ENCODE results near the gene NRCAM.

NRCAM gene

DNA sequence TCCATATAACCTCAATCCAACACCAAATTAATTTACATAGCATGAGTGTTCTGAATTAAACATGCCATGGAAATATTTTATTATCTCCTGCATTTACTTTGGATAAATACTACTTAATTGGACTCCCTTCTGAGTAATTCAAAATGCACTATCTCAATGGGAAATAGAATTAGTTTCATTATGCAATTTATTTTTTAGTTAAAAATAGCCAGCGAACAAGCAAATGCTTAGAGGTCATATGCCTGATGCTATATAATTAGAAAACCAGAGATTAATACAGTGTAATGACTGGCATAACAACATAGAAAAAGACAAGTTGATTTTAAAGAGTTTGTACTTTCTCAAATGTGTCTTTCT, 165.1 kb downstream of the NRCAM start:
- no peak for DNase-seq (ENCODE audit: low read depth)
- H3K4me3 ChIP-seq (ENCODE audit: low read length) = no peak overlapping the region
- TF ChIP-seq, protein P1, sequence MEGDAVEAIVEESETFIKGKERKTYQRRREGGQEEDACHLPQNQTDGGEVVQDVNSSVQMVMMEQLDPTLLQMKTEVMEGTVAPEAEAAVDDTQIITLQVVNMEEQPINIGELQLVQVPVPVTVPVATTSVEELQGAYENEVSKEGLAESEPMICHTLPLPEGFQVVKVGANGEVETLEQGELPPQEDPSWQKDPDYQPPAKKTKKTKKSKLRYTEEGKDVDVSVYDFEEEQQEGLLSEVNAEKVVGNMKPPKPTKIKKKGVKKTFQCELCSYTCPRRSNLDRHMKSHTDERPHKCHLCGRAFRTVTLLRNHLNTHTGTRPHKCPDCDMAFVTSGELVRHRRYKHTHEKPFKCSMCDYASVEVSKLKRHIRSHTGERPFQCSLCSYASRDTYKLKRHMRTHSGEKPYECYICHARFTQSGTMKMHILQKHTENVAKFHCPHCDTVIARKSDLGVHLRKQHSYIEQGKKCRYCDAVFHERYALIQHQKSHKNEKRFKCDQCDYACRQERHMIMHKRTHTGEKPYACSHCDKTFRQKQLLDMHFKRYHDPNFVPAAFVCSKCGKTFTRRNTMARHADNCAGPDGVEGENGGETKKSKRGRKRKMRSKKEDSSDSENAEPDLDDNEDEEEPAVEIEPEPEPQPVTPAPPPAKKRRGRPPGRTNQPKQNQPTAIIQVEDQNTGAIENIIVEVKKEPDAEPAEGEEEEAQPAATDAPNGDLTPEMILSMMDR (conservative IDR thresholded peaks at IDR 0.05; ENCODE audit: low read depth, low read length) = no peak

DNA sequence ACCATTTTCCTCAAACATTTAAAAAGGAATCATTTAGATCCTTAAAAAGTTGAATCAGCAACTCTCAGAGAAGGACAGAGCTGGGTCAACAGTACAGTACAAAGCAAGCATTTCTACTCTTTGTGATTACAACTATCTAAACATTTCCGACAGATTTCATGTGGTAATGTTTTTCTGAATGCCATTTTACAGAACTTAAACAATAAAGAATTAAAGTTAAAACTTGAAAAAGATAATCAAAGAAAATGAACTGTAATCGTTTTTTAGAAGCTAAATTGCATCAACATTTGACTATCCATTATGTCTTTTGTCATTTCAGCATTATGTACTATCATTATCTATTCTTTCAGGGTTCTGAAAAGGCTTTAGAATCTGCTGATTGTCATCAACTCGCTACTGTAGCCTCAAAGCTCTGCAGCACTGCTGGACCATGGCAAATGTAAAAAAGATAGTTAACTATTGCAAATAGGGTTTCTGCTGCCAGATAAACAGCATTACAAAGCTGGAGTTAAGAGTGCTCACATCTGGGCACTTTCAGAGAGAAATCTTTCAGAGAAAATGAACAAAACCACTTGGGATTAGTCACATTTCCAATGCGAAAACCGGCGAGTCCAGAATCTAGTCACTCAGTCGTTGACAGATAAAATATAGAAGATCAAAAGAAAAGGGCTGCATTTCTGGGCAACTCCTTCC, 165.6 kb downstream of the NRCAM start:
- TF ChIP-seq, protein P1 (conservative IDR thresholded peaks at IDR 0.05; ENCODE audit: low read depth, low read length) = no peak
- DNase-seq (ENCODE audit: low read depth) = no peak
- no peak overlapping the region for H3K4me3 ChIP-seq (ENCODE audit: low read length)

DNA sequence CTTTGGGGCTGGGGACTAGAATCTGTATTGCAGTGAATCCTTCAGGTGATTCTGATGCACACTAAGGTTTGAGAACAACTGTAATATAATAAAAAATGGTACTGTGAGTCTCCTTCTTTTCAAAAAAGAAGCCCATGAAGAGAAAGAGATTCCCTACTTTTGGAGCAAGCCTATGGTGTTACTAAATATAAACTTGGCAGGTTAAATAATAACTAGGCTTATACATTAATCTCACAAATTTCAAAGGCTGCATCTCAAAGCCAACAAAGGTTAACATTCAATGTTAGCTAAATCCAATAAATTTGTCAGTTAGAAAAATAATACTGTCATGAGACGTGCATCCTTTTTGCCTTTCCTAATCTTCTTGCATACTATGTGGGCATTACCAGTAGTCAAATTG, 166.4 kb downstream of the NRCAM start:
- no peak for DNase-seq (ENCODE audit: low read depth)
- H3K4me3 ChIP-seq (ENCODE audit: low read length) = no peak overlapping the region
- TF ChIP-seq, protein P1 (conservative IDR thresholded peaks at IDR 0.05; ENCODE audit: low read depth, low read length) = no peak

DNA sequence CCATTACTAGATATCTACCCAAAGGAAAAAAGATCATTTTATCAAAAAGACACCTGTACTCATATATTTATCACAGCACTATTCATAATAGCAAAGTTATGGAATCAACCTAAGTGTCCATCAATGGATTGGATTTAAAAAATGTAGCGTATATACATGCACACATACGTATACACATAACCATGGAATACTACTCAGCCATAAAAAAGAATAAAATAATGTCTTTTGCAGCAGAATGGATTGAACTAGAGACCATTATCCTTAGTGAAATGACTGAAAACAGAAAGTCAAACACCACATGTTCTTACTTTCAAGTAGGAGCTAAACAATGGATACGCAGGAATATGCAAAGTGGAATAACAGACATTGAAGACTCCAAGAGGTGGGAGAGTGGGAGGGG, 168.4 kb downstream of the NRCAM start:
- TF ChIP-seq, protein P1 (conservative IDR thresholded peaks at IDR 0.05; ENCODE audit: low read depth, low read length) = no peak
- no peak overlapping the region for H3K4me3 ChIP-seq (ENCODE audit: low read length)
- DNase-seq (ENCODE audit: low read depth) = no peak

DNA sequence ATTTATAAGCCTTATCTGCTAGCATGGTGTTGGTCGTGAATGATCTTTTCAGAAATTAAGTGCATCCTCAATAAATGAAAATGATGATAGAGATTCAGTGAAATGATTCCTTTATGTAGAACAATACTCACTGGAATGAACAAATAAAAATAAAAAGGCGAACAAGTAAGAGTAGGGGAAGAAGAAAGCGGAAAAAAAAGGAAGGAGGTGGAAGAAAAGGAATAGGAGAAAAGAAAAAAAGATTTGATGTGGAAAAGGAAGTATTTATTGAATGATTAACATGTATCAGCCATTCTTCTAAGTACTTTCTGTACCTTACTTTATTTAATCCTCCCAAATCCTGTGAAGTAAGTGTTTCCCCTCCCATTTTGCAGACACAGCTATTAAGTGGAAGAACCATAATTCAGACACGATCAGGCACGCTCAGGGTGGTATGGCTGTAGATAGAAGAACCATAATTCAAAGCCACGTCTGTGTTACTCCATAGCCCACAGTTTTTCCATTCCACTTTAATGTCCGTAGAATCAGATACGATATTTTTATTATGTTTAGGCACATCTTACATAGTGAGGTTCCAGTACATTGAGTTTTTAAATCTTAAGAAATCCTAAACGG, 169.8 kb downstream of the NRCAM start:
- TF ChIP-seq, protein P1 (conservative IDR thresholded peaks at IDR 0.05; ENCODE audit: low read depth, low read length) = no peak
- DNase-seq (ENCODE audit: low read depth) = no peak
- H3K4me3 ChIP-seq (ENCODE audit: low read length) = no peak overlapping the region

DNA sequence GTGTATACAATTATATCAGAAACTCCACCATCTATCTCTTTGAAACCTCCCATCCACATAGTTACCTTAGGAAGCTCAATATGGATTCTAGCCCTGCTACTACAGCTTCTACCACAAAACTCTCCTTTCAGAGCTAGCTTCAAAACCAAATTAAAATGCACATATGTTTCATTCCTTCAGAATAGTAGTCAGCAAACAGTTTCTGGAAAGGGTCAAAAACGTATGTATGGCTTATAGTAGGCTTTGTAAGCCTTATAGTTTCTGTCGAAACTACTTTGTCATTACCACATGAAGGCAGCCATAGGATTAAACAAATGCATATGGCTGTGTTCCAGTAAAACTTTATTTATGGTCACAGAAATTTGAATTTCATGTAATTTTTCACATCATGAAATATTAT, 170.5 kb downstream of the NRCAM start:
- TF ChIP-seq, protein P1 (conservative IDR thresholded peaks at IDR 0.05; ENCODE audit: low read depth, low read length) = no peak
- DNase-seq (ENCODE audit: low read depth) = no peak
- H3K4me3 ChIP-seq (ENCODE audit: low read length) = no peak overlapping the region

DNA sequence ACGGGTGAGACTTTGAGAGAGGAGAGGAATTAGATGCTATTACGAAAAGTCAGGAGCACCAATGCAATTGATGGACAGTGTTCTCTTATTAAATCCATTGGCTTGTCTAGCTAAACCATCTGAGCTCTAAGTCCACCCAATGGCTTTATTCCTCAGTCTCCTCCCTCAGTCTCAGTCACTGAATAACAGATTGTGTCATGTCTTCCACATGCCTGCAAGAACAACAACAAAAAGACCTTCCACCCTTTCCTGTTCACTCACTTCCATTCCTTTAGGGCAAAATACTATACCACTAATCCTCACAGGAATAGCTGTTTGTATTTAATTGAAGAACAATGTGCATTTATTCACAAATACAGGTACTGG, 171.2 kb downstream of the NRCAM start:
- DNase-seq (ENCODE audit: low read depth) = no peak
- TF ChIP-seq, protein P1 (conservative IDR thresholded peaks at IDR 0.05; ENCODE audit: low read depth, low read length) = no peak
- H3K4me3 ChIP-seq (ENCODE audit: low read length) = no peak overlapping the region

All from retinal pigment epithelial cell (primary cell).